HG03469 (cell line): ENCODE data around the gene SYNDIG1.

ENCODE experiments used
- ATAC-seq: cut with Tn5 transposase; IDR thresholded peaks from one replicate; pipeline ENCODE4 v1.9.1; 2021; ENCODE audit warnings: mild to moderate bottlenecking, moderate library complexity, moderate number of reproducible peaks; ENCODE audit not compliant: unreplicated experiment

The SYNDIG1 gene

GRCh38 chr20:24470746-24471582, 1.5 kb downstream of the SYNDIG1 start:
- ATAC-seq = no peak

GRCh38 chr20:24472426-24472825, 3.0 kb downstream of the SYNDIG1 start:
- no peak for ATAC-seq

- no peak for ATAC-seq
Observed at GRCh38 chr20:24473435-24474223, 4.2 kb downstream of the SYNDIG1 start.

GRCh38 chr20:24477831-24478547, 8.6 kb downstream of the SYNDIG1 start:
- ATAC-seq = no peak

GRCh38 chr20:24478584-24478983, 9.2 kb downstream of the SYNDIG1 start:
- ATAC-seq = no peak

- ATAC-seq = no peak
Observed at GRCh38 chr20:24479106-24479505, 9.7 kb downstream of the SYNDIG1 start.

GRCh38 chr20:24479595-24479994, 10.2 kb downstream of the SYNDIG1 start:
- no peak for ATAC-seq

- no peak for ATAC-seq
Observed at GRCh38 chr20:24480509-24480908, 11.1 kb downstream of the SYNDIG1 start.

- ATAC-seq = no peak
Observed at GRCh38 chr20:24481173-24481572, 11.7 kb downstream of the SYNDIG1 start.

- ATAC-seq = no peak
Observed at GRCh38 chr20:24483435-24484080, 14.1 kb downstream of the SYNDIG1 start.

- ATAC-seq = no peak
Observed at GRCh38 chr20:24484081-24484450, 14.6 kb downstream of the SYNDIG1 start.

- no peak for ATAC-seq
Observed at GRCh38 chr20:24485981-24486380, 16.6 kb downstream of the SYNDIG1 start.

GRCh38 chr20:24487240-24487639, 17.8 kb downstream of the SYNDIG1 start:
- ATAC-seq = no peak

- no peak for ATAC-seq
Observed at GRCh38 chr20:24487648-24488047, 18.2 kb downstream of the SYNDIG1 start.

GRCh38 chr20:24488064-24488799, 18.8 kb downstream of the SYNDIG1 start:
- no peak for ATAC-seq

- no peak for ATAC-seq
Observed at GRCh38 chr20:24488800-24489175, 19.4 kb downstream of the SYNDIG1 start.

- ATAC-seq = no peak
Observed at GRCh38 chr20:24489193-24489592, 19.8 kb downstream of the SYNDIG1 start.

- ATAC-seq = no peak
Observed at GRCh38 chr20:24489631-24490260, 20.3 kb downstream of the SYNDIG1 start.

GRCh38 chr20:24490598-24490997, 21.2 kb downstream of the SYNDIG1 start:
- ATAC-seq = no peak
